Spleen (tissue), 11 donors: ENCODE data around the gene WDR38. TPM values are rescaled to one million over a fixed set of nuclear protein-coding genes. Genes with fewer than 3 reads are reported as not detected.

Source experiments
- DNase-seq: peaks from one replicate; pipeline ENCODE4 v3.0.0-alpha.2; 2020
- H3K27ac ChIP-seq, 8 donors: fragments of 200-600 bp; sonication (generic) in 7 of 8; 1 replicate in 4 of 8; 2 replicates in 4 of 8; pipeline versions ENCODE4 v1.5.0 to v1.8.0; 2016 to 2021; ENCODE audit warnings: inconsistent platforms in 4 of 8, mild to moderate bottlenecking in 4 of 8, moderate library complexity in 1 of 8
- H3K27me3 ChIP-seq, 7 donors: fragments of 200-600 bp; sonication (generic) in 6 of 7; replicated peaks in 1 of 7; 1 replicate in 4 of 7; 2 replicates in 3 of 7; pipeline versions ENCODE4 v1.5.0 to v1.8.0; 2016 to 2021; ENCODE audit warnings: inconsistent platforms in 3 of 7, mild to moderate bottlenecking in 1 of 7
- H3K36me3 ChIP-seq, 6 donors: fragments of 200-600 bp; sonication (generic) in 5 of 6; 1 replicate in 4 of 6; 2 replicates in 2 of 6; pipeline versions ENCODE4 v1.5.0 to v1.8.0; 2016 to 2021; ENCODE audit warnings: inconsistent platforms in 2 of 6
- H3K4me1 ChIP-seq, 6 donors: fragments of 200-600 bp; sonication (generic) in 5 of 6; 1 replicate in 3 of 6; 2 replicates in 3 of 6; pipeline versions ENCODE4 v1.5.0 to v1.8.0; 2016 to 2021; ENCODE audit warnings: inconsistent platforms in 3 of 6
- H3K4me3 ChIP-seq, 8 donors: fragments of 200-600 bp; sonication (generic) in 7 of 8; 1 replicate in 4 of 8; 2 replicates in 4 of 8; pipeline versions ENCODE4 v1.5.0 to v1.8.0; 2016 to 2021; ENCODE audit warnings: inconsistent platforms in 4 of 8, mild to moderate bottlenecking in 4 of 8, moderate library complexity in 2 of 8
- H3K9me3 ChIP-seq, 8 donors: fragments of 200-600 bp; sonication (generic) in 7 of 8; 1 replicate in 4 of 8; 2 replicates in 4 of 8; pipeline versions ENCODE4 v1.5.0 to v1.8.0; 2016 to 2021; ENCODE audit warnings: inconsistent platforms in 4 of 8
- POLR2A ChIP-seq, 3 donors: fragments of 450-650 bp; IDR thresholded peaks; one replicate each; pipeline ENCODE4 v1.5.1; 2017; ENCODE audit warnings: antibody characterized with exemption in 3 of 3, mild to moderate bottlenecking in 1 of 3
- POLR2AphosphoS5 ChIP-seq, 3 donors: sonication (generic); formaldehyde crosslinking; IDR thresholded peaks; one replicate each; pipeline ENCODE4 v1.5.1; 2017; ENCODE audit warnings: antibody characterized with exemption in 3 of 3
- WGBS, 5 donors: extraction: QIAGEN DNeasy Blood & Tissue Kit in 3 of 5; methylation state at CpG; one replicate each; pipeline versions ENCODE4 v1.1.5 to v1.1.7; 2013 to 2018; 5-methylcytosine and 5-hydroxymethylcytosine counted together
- intact Hi-C: fragments of 100-400 bp; cut with DNase I; formaldehyde crosslinking; loops from one replicate; pipeline ENCODE4 v1.15.0; 2023; ENCODE audit warnings: low total_unique reads
- polyA plus RNA-seq, 3 donors: library from polyadenylated mRNA; stranded (reverse); fragments of 200-250 nt; gene quantifications; one replicate each; pipeline ENCODE4 v1.2.1, GENCODE V29; 2013
- total RNA-seq, 7 donors: library from RNA; depleted of rRNA in 3 of 7; stranded (reverse); fragments of >200 nt in 3 of 7; fragmentation: NEBNext Ultra II Directional in 4 of 7; extraction: Animal tissue kit (Norgen Biotek cat#: 25700) in 4 of 7; gene quantifications; one replicate each; pipeline versions ENCODE4 v1.1.0 to v1.2.1, GENCODE V29; 2016 to 2021
- TF ChIP-seq, protein P1 (sequence below), 11 experiments: fragments of 200-600 bp in 7 of 11; fragments of 450-650 bp in 4 of 11; sonication (generic) in 4 of 11; IDR thresholded peaks in 8 of 11; conservative IDR thresholded peaks in 3 of 11; 1 replicate in 7 of 11; 2 replicates in 4 of 11; pipeline versions ENCODE4 v1.4.0 to v1.8.0; 2016 to 2021; ENCODE audit warnings: antibody characterized with exemption in 11 of 11, inconsistent platforms in 4 of 11, mild to moderate bottlenecking in 1 of 11
- donor health status: healthy with polysubstance abuse.
- donor health status: DM: no; HTN: no; CAD: no; lungs with moderate emphysema.
- donor health status: DM: no; HTN: no; CAD: no.
- donor health status: Bipolar disorder and iron deficiency.
- donor health status: healthy.
- donor health status: DM: no; HTN: no; CAD: no.
- donor health status: DM: yes; HTN: yes; CAD: no.

Gene WDR38
- total and polyA plus RNA-seq, 10 donors, result not detected

DNA sequence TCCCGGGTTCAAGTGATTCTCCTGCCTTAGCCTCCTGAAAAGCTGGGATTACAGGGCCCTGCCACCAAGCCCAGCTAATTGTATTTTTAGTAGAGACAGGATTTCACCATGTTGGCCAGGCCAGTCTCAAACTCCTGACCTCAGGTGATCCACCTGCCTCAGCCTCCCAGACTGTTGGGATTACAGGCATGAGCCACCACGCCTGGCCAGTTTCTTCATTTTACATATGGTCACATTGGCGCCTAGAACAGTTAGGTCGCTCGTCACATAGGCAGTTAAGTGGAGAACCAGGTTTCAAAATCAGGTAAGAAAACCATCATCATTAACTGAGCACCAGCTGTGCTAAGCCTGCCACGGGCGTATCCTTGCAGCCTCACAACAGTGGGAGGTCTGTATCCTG, 40.2 kb upstream of the WDR38 start:
- peaks cover 0 to 35% (median 4%) of the 10 kb centered on the region in 6 donors for H3K4me1 ChIP-seq
- DNase-seq, result no peak
- intact Hi-C loops, result no loop called here
- H3K4me3 ChIP-seq, result no peak overlapping the region
- H3K27me3 ChIP-seq, result no peaks in the 10 kb centered on the region
- peaks cover 0 to 26% (median 0%) of the 10 kb centered on the region in 6 donors for H3K36me3 ChIP-seq
- TF ChIP-seq POLR2AphosphoS5 (IDR thresholded peaks at IDR 0.05), result no peak
- TF ChIP-seq, protein P1, sequence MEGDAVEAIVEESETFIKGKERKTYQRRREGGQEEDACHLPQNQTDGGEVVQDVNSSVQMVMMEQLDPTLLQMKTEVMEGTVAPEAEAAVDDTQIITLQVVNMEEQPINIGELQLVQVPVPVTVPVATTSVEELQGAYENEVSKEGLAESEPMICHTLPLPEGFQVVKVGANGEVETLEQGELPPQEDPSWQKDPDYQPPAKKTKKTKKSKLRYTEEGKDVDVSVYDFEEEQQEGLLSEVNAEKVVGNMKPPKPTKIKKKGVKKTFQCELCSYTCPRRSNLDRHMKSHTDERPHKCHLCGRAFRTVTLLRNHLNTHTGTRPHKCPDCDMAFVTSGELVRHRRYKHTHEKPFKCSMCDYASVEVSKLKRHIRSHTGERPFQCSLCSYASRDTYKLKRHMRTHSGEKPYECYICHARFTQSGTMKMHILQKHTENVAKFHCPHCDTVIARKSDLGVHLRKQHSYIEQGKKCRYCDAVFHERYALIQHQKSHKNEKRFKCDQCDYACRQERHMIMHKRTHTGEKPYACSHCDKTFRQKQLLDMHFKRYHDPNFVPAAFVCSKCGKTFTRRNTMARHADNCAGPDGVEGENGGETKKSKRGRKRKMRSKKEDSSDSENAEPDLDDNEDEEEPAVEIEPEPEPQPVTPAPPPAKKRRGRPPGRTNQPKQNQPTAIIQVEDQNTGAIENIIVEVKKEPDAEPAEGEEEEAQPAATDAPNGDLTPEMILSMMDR (IDR thresholded peaks at IDR 0.05 in 8 of 11, conservative IDR thresholded peaks at IDR 0.05 in 3 of 11), result no peak
- TF ChIP-seq POLR2A (IDR thresholded peaks at IDR 0.05), result no peak
- H3K9me3 ChIP-seq, result no peaks in the 10 kb centered on the region
- H3K27ac ChIP-seq, result no peak overlapping the region
- 87 to 96% (median 92%) methylated on average over 7 of the region's 7 CpGs for WGBS, 5 donors

- TF ChIP-seq, protein P1 (IDR thresholded peaks at IDR 0.05 in 8 of 11, conservative IDR thresholded peaks at IDR 0.05 in 3 of 11), result no peak
- TF ChIP-seq POLR2A (IDR thresholded peaks at IDR 0.05) (no peak), POLR2AphosphoS5 (IDR thresholded peaks at IDR 0.05) (no peak)
- Histone ChIP-seq H3K27ac (no peak overlapping the region), H3K9me3 (no peaks in the 10 kb centered on the region), H3K4me1 (peaks cover 0 to 35% (median 5%) of the 10 kb centered on the region in 6 donors), H3K4me3 (no peak overlapping the region), H3K27me3 (no peaks in the 10 kb centered on the region), H3K36me3 (peaks cover 0 to 26% (median 0%) of the 10 kb centered on the region in 6 donors)
- intact Hi-C loops, result no loop called here
- DNase-seq, result no peak
- 80 to 92% (median 87%) methylated on average over 11 of the region's 11 CpGs for WGBS, 5 donors
These were observed 39.6 kb upstream of the WDR38 start for GRCh38 chr9:124813501-124814163.

- no peak for DNase-seq
- no peak overlapping the region for H3K4me3 ChIP-seq
- intact Hi-C loops, result no loop called here
- no peaks in the 10 kb centered on the region for H3K9me3 ChIP-seq
- TF ChIP-seq POLR2A (IDR thresholded peaks at IDR 0.05) (no peak), POLR2AphosphoS5 (IDR thresholded peaks at IDR 0.05) (no peak)
- TF ChIP-seq, protein P1 (IDR thresholded peaks at IDR 0.05 in 8 of 11, conservative IDR thresholded peaks at IDR 0.05 in 3 of 11), result no peak
- no peaks in the 10 kb centered on the region for H3K27me3 ChIP-seq
- peaks cover 0 to 26% (median 0%) of the 10 kb centered on the region in 6 donors for H3K36me3 ChIP-seq
- no peak overlapping the region for H3K27ac ChIP-seq
- peaks cover 0 to 36% (median 8%) of the 10 kb centered on the region in 6 donors for H3K4me1 ChIP-seq
- WGBS, 5 donors, result 73 to 88% (median 87%) methylated on average over 5 of the region's 5 CpGs
These were observed 39.1 kb upstream of the WDR38 start for GRCh38 chr9:124814164-124814535.

DNA sequence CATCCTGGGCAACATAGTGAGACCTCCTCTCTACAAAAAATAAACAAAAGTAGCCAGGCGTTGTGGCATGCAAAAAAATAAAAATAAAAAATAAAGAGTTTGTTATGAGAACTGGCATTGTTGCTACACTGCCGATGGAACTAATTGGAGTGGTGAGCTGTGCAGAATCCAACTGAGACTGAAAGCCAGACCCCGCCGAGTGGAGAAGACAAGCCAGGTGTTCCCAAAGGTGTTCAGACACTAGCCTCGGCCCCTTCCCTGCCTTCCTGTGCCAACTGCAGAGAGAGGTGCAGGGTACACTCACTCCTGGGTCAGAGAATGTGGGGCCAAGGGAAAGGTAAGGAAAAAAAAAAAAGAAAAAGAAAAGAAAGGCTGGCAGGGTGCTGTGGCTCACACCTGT, 37.7 kb upstream of the WDR38 start:
- H3K27ac ChIP-seq, result no peak overlapping the region
- WGBS, 5 donors, result 87 to 96% (median 92%) methylated on average over 5 of the region's 5 CpGs
- H3K4me1 ChIP-seq, result peaks cover 0 to 36% (median 17%) of the 10 kb centered on the region in 6 donors
- H3K4me3 ChIP-seq, result no peak overlapping the region
- intact Hi-C loops, result no loop called here
- no peak for DNase-seq
- no peaks in the 10 kb centered on the region for H3K9me3 ChIP-seq
- TF ChIP-seq POLR2A (IDR thresholded peaks at IDR 0.05) (no peak), POLR2AphosphoS5 (IDR thresholded peaks at IDR 0.05) (no peak)
- TF ChIP-seq, protein P1 (IDR thresholded peaks at IDR 0.05 in 8 of 11, conservative IDR thresholded peaks at IDR 0.05 in 3 of 11), result no peak
- H3K36me3 ChIP-seq, result peaks cover 0 to 14% (median 0%) of the 10 kb centered on the region in 6 donors
- H3K27me3 ChIP-seq, result no peaks in the 10 kb centered on the region
